HepG2 (cell line): ENCODE measurements around the gene SF3B2. TPM values are rescaled to one million over a fixed set of nuclear protein-coding genes. Genes with fewer than 3 reads are reported as not detected.
A peak's percentile ranks its signal among the peaks of the same experiment; 100 is the strongest.

Source experiments
- ATF7 ChIP-seq, 2 experiments: fragments of 450-650 bp in 1 of 2; sonication (generic) in 1 of 2; formaldehyde crosslinking in 1 of 2; IDR thresholded peaks; 2 replicates each; pipeline versions ENCODE4 v1.4.0 to v1.6.1; 2016 to 2020; ENCODE audit warnings: antibody characterized with exemption in 1 of 2, mild to moderate bottlenecking in 1 of 2, missing genetic modification reagents in 1 of 2
- FOXO4 ChIP-seq: sonication (generic); formaldehyde crosslinking; conservative IDR thresholded peaks from 2 replicates; pipeline ENCODE4 v1.8.1; 2023; ENCODE audit warnings: missing genetic modification reagents
- MAFF ChIP-seq: IDR thresholded peaks from 2 replicates; pipeline ENCODE4 v1.6.1; 2011; ENCODE audit warnings: low read depth, low read length, improper control_type of control experiment
- MATR3 ChIP-seq: sonication (generic); formaldehyde crosslinking; IDR thresholded peaks from 2 replicates; pipeline ENCODE4 v1.4.0; 2020; ENCODE audit warnings: missing genetic modification reagents
- MAX ChIP-seq: IDR thresholded peaks from 2 replicates; pipeline ENCODE4 v1.6.1; 2012; ENCODE audit warnings: inconsistent platforms
- NR2C2 ChIP-seq: sonication (generic); formaldehyde crosslinking; IDR thresholded peaks from 2 replicates; pipeline ENCODE4 v1.4.0; 2020; ENCODE audit warnings: missing genetic modification reagents, mild to moderate bottlenecking, moderate library complexity, borderline replicate concordance
- NR2F6 ChIP-seq, 2 experiments: IDR thresholded peaks; 2 replicates each; pipeline ENCODE4 v1.6.1; 2016; ENCODE audit warnings: antibody characterized with exemption in 1 of 2, mild to moderate bottlenecking in 1 of 2
- PHF8 ChIP-seq: sonication (generic); formaldehyde crosslinking; IDR thresholded peaks from 2 replicates; pipeline ENCODE4 v1.5.0; 2020; ENCODE audit warnings: missing genetic modification reagents
- THAP9 ChIP-seq: sonication (generic); formaldehyde crosslinking; IDR thresholded peaks from 2 replicates; pipeline ENCODE4; 2020; ENCODE audit warnings: missing genetic modification reagents, mild to moderate bottlenecking, borderline replicate concordance
- THRA ChIP-seq: sonication (generic); formaldehyde crosslinking; IDR thresholded peaks from 2 replicates; pipeline ENCODE4 v1.4.0; 2020; ENCODE audit warnings: missing genetic modification reagents, borderline replicate concordance
- ZFP1 ChIP-seq: IDR thresholded peaks from 2 replicates; pipeline ENCODE4 v1.6.1; 2016
- ZNF772 ChIP-seq: sonication (generic); formaldehyde crosslinking; IDR thresholded peaks from 2 replicates; pipeline ENCODE4 v1.5.0; 2020; ENCODE audit warnings: mild to moderate bottlenecking, missing genetic modification reagents
- ZSCAN9 ChIP-seq: IDR thresholded peaks from 2 replicates; pipeline ENCODE4 v1.6.1; 2016; ENCODE audit warnings: borderline replicate concordance
- polyA plus RNA-seq, 8 experiments: library from polyadenylated mRNA; depleted of rRNA in 3 of 8; stranded (reverse) in 7 of 8; unstranded in 1 of 8; fragments of >200 nt; fragmentation: Illumina TruSeq in 4 of 8; extraction: Trizol in 4 of 8; gene quantifications; 2 replicates each; pipeline versions ENCODE4 v1.2.1 to v1.2.3, GENCODE V29; 2011 to 2016; ENCODE audit warnings: low read depth in 4 of 8, missing spikeins in 1 of 8, mixed read lengths in 1 of 8; ENCODE audit not compliant: insufficient read depth in 1 of 8
- total RNA-seq, 5 experiments: library from RNA; depleted of rRNA; stranded (reverse); fragments of >200 nt; fragmentation: Illumina TruSeq; extraction: Trizol; gene quantifications; 2 replicates each; pipeline ENCODE4 v1.2.3, GENCODE V29; 2016; ENCODE audit warnings: low read depth in 1 of 5
- TF ChIP-seq, protein P1 (sequence below): sonication (generic); formaldehyde crosslinking; IDR thresholded peaks from 2 replicates; pipeline ENCODE4 v1.4.0; 2020; ENCODE audit warnings: missing genetic modification reagents
- TF ChIP-seq, protein P2 (sequence below): IDR thresholded peaks from 2 replicates; pipeline ENCODE4 v1.6.1; 2016; ENCODE audit warnings: low read depth, borderline replicate concordance
- TF ChIP-seq, protein P3 (sequence below): sonication (generic); formaldehyde crosslinking; IDR thresholded peaks from 2 replicates; pipeline ENCODE4 v1.4.0; 2020; ENCODE audit warnings: missing genetic modification reagents

Gene SF3B2
- total and polyA plus RNA-seq, 2 of the 13 experiments (the other 11 are each of a cell fraction or from before 2014, with no cell fraction given) = 70.4 to 153 TPM

- TF ChIP-seq, protein P1, sequence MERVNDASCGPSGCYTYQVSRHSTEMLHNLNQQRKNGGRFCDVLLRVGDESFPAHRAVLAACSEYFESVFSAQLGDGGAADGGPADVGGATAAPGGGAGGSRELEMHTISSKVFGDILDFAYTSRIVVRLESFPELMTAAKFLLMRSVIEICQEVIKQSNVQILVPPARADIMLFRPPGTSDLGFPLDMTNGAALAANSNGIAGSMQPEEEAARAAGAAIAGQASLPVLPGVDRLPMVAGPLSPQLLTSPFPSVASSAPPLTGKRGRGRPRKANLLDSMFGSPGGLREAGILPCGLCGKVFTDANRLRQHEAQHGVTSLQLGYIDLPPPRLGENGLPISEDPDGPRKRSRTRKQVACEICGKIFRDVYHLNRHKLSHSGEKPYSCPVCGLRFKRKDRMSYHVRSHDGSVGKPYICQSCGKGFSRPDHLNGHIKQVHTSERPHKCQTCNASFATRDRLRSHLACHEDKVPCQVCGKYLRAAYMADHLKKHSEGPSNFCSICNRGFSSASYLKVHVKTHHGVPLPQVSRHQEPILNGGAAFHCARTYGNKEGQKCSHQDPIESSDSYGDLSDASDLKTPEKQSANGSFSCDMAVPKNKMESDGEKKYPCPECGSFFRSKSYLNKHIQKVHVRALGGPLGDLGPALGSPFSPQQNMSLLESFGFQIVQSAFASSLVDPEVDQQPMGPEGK (CRISPR knock-in tag) = 0 out of 2 replicates have a peak, but pooled peaks have one; percentile 6
- TF ChIP-seq, protein P2, sequence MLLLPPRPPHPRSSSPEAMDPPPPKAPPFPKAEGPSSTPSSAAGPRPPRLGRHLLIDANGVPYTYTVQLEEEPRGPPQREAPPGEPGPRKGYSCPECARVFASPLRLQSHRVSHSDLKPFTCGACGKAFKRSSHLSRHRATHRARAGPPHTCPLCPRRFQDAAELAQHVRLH (CRISPR knock-in tag) = no peak
- TF ChIP-seq ZFP1 (CRISPR knock-in tag) = no peak
- TF ChIP-seq NR2C2 (CRISPR knock-in tag) = peak; percentile 47; the same call in 1 of the 2 replicates
- TF ChIP-seq FOXO4 (CRISPR knock-in tag) = no peak
- TF ChIP-seq MAFF = no peak
- TF ChIP-seq, protein P3, sequence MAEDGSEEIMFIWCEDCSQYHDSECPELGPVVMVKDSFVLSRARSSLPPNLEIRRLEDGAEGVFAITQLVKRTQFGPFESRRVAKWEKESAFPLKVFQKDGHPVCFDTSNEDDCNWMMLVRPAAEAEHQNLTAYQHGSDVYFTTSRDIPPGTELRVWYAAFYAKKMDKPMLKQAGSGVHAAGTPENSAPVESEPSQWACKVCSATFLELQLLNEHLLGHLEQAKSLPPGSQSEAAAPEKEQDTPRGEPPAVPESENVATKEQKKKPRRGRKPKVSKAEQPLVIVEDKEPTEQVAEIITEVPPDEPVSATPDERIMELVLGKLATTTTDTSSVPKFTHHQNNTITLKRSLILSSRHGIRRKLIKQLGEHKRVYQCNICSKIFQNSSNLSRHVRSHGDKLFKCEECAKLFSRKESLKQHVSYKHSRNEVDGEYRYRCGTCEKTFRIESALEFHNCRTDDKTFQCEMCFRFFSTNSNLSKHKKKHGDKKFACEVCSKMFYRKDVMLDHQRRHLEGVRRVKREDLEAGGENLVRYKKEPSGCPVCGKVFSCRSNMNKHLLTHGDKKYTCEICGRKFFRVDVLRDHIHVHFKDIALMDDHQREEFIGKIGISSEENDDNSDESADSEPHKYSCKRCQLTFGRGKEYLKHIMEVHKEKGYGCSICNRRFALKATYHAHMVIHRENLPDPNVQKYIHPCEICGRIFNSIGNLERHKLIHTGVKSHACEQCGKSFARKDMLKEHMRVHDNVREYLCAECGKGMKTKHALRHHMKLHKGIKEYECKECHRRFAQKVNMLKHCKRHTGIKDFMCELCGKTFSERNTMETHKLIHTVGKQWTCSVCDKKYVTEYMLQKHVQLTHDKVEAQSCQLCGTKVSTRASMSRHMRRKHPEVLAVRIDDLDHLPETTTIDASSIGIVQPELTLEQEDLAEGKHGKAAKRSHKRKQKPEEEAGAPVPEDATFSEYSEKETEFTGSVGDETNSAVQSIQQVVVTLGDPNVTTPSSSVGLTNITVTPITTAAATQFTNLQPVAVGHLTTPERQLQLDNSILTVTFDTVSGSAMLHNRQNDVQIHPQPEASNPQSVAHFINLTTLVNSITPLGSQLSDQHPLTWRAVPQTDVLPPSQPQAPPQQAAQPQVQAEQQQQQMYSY (CRISPR knock-in tag) = no peak
- peak; percentile 16; the same call in 1 of the 2 replicates for TF ChIP-seq THRA (CRISPR knock-in tag)
- no peak for TF ChIP-seq ZNF772 (CRISPR knock-in tag)
- TF ChIP-seq ATF7 (IDR thresholded peaks at IDR 0.05) = no peak
- TF ChIP-seq ATF7 (CRISPR knock-in tag; IDR thresholded peaks at IDR 0.05) = no peak
- TF ChIP-seq THAP9 (CRISPR knock-in tag) = no peak
- TF ChIP-seq NR2F6 (IDR thresholded peaks at IDR 0.05) = peak; percentile 53; the same call in 1 of the 2 replicates
- TF ChIP-seq NR2F6 (CRISPR knock-in tag; IDR thresholded peaks at IDR 0.05) = peak; percentile 57; the same call in 1 of the 2 replicates
- no peak for TF ChIP-seq MATR3 (CRISPR knock-in tag)
- no peak for TF ChIP-seq PHF8 (CRISPR knock-in tag)
- TF ChIP-seq MAX = 0 out of 2 replicates have a peak, but pooled peaks have one; percentile 27
- TF ChIP-seq ZSCAN9 (CRISPR knock-in tag) = 0 out of 2 replicates have a peak, but pooled peaks have one; percentile 8
These were observed 1.5 kb upstream of the SF3B2 start (continued) for GRCh38 chr11:66050581-66051231.
